ENCODE data around the gene GPC1.

- TF ChIP-seq CTCF (IDR thresholded peaks at IDR 0.05) = no peak
- TF ChIP-seq POLR2A (IDR thresholded peaks at IDR 0.05) = no peak
These were observed 27.9 kb downstream of the GPC1 start for GRCh38 chr2:240463274-240463865.

Data from uterus (tissue), 2 donors.